ENCODE measurements around the gene HINT2. TPM values are rescaled to one million over a fixed set of nuclear protein-coding genes. Genes with fewer than 3 reads are reported as not detected.
A peak's percentile ranks its signal among the peaks of the same experiment; 100 is the strongest.

Gene HINT2
- total RNA-seq, 3 donors from 2014 or later, result 25.0 to 55.7 (median 32.1) TPM

- no peaks in the 10 kb centered on the region for H3K36me3 ChIP-seq
- H3K4me1 ChIP-seq, result no peaks in the 10 kb centered on the region
- TF ChIP-seq, protein P1, sequence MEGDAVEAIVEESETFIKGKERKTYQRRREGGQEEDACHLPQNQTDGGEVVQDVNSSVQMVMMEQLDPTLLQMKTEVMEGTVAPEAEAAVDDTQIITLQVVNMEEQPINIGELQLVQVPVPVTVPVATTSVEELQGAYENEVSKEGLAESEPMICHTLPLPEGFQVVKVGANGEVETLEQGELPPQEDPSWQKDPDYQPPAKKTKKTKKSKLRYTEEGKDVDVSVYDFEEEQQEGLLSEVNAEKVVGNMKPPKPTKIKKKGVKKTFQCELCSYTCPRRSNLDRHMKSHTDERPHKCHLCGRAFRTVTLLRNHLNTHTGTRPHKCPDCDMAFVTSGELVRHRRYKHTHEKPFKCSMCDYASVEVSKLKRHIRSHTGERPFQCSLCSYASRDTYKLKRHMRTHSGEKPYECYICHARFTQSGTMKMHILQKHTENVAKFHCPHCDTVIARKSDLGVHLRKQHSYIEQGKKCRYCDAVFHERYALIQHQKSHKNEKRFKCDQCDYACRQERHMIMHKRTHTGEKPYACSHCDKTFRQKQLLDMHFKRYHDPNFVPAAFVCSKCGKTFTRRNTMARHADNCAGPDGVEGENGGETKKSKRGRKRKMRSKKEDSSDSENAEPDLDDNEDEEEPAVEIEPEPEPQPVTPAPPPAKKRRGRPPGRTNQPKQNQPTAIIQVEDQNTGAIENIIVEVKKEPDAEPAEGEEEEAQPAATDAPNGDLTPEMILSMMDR (IDR thresholded peaks at IDR 0.05), result no peak
- intact Hi-C loops (cut with DNase I; ENCODE audit: low total_unique reads), result no loop called here
- H3K27me3 ChIP-seq, result no peaks in the 10 kb centered on the region
- H3K27ac ChIP-seq, result no peak overlapping the region
- no peaks in the 10 kb centered on the region for H3K9me3 ChIP-seq
- DNase-seq (ENCODE audit: low spot score in 2 of 2), result peak in 1 of 2 donors; percentile 11
- no peak overlapping the region for H3K4me3 ChIP-seq
Measured at GRCh38 chr9:35852876-35853865, 38.3 kb upstream of the HINT2 start.

- Histone ChIP-seq H3K27me3 (no peaks in the 10 kb centered on the region), H3K27ac (no peak overlapping the region), H3K4me3 (no peak overlapping the region), H3K9me3 (no peaks in the 10 kb centered on the region), H3K36me3 (no peaks in the 10 kb centered on the region), H3K4me1 (no peaks in the 10 kb centered on the region)
- intact Hi-C loops (cut with DNase I; ENCODE audit: low total_unique reads), result no loop called here
- peak in 1 of 2 donors; percentile 5 for DNase-seq (ENCODE audit: low spot score in 2 of 2)
- TF ChIP-seq, protein P1 (IDR thresholded peaks at IDR 0.05), result no peak
- TF ChIP-seq POLR2AphosphoS5 (IDR thresholded peaks at IDR 0.05), result no peak
- no peak for TF ChIP-seq POLR2A (IDR thresholded peaks at IDR 0.05)
Measured at GRCh38 chr9:35852267-35852815, 37.5 kb upstream of the HINT2 start.

DNA sequence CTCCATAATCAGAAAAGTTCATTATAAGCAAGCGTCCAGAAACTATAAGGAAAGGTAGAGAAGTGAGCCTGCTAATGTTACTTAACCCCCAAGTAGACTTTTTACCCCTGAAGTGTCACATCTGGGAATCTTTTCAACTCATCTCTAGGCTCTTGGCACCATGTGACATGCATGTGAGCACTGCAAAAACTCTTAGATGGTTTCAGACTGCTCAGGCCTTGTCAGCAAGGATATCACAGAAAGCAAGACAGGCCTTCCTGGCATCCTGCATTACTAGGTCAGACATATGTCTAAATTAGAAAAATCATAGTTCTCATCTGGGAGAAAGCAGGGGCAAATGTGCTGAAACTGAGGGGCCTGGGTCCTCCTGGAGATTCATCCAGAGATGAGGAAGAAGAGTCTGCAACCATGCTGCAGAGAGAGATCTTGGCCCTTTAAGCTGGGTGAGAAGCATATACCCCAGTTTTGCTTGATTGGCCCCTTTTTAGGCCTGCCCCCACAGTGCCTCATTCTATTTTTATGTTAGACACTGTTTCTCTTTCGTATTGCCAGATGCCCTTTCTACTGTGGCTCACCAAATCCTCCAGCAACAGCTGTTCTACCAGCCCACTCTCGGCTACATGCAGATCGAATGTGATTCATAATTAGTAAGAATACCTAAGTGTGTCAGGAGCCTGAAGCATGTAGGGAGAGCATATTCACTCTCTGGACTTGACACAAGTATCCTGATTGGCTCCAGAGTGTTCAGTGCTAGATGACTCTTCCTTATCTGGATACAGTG, 33.1 kb upstream of the HINT2 start:
- intact Hi-C loops (cut with DNase I; ENCODE audit: low total_unique reads), result no loop called here
- no peak overlapping the region for H3K27ac ChIP-seq

GRCh38 chr9:35845824-35846771, 31.3 kb upstream of the HINT2 start:
- no peaks in the 10 kb centered on the region for H3K27me3 ChIP-seq
- no peak for TF ChIP-seq POLR2A (IDR thresholded peaks at IDR 0.05)
- no peak for TF ChIP-seq POLR2AphosphoS5 (IDR thresholded peaks at IDR 0.05)
- TF ChIP-seq, protein P1 (IDR thresholded peaks at IDR 0.05), result no peak
- peak overlapping the region in 1 of 2 donors; percentile 34 for H3K27ac ChIP-seq
- H3K9me3 ChIP-seq, result no peaks in the 10 kb centered on the region
- no peaks in the 10 kb centered on the region for H3K36me3 ChIP-seq
- intact Hi-C loops (cut with DNase I; ENCODE audit: low total_unique reads), result no loop called here
- no peak overlapping the region for H3K4me3 ChIP-seq
- DNase-seq (ENCODE audit: low spot score in 2 of 2), result no peak
- H3K4me1 ChIP-seq, result peaks cover 5 to 7% of the 10 kb centered on the region in 2 donors

More for the DNA sequence above, 33.1 kb upstream of the HINT2 start:
- no peaks in the 10 kb centered on the region for H3K9me3 ChIP-seq
- H3K4me1 ChIP-seq, result peaks cover 5 to 7% of the 10 kb centered on the region in 2 donors
- DNase-seq (ENCODE audit: low spot score in 2 of 2), result no peak
- no peaks in the 10 kb centered on the region for H3K27me3 ChIP-seq
- no peak overlapping the region for H3K4me3 ChIP-seq
- H3K36me3 ChIP-seq, result no peaks in the 10 kb centered on the region
- TF ChIP-seq, protein P1 (IDR thresholded peaks at IDR 0.05), result no peak
